Fibroblast of pulmonary artery (primary cell): ENCODE data around the gene FDX2.

ENCODE experiments used
- DNase-seq: peaks from one replicate; pipeline ENCODE4 v3.0.0-alpha.2; 2010; ENCODE audit warnings: low read depth
- H3K4me3 ChIP-seq: replicated peaks from 2 replicates; pipeline ENCODE4 v1.5.1; 2011; ENCODE audit warnings: low read depth, mild to moderate bottlenecking, control low read depth, low read length, moderate library complexity
- TF ChIP-seq, protein P1 (sequence below): IDR thresholded peaks from 2 replicates; pipeline ENCODE4 v1.5.1; 2011; ENCODE audit warnings: mild to moderate bottlenecking, control low read depth, low read length, inconsistent platforms; ENCODE audit errors: missing control alignments

Gene FDX2

DNA sequence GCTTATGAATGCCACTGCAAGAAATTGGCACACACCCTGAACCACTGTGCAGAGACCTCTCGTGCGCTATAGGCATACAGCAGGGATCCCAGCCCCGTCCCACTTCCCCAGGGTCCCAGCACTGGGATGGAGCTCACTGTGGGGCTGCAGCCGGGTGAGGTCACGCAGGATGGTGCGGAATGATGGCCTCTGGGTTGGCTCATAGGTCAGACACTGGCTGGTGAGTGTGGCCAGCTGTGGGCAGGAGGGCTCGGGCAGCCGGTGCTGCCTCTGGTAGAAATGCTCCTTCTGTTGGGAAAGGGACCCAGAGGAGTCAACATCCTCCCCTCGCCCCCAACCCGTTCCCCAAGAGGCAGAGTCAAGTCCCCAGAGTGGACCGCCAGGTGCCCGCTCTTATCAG, 40.6 kb upstream of the FDX2 start:
- TF ChIP-seq, protein P1, sequence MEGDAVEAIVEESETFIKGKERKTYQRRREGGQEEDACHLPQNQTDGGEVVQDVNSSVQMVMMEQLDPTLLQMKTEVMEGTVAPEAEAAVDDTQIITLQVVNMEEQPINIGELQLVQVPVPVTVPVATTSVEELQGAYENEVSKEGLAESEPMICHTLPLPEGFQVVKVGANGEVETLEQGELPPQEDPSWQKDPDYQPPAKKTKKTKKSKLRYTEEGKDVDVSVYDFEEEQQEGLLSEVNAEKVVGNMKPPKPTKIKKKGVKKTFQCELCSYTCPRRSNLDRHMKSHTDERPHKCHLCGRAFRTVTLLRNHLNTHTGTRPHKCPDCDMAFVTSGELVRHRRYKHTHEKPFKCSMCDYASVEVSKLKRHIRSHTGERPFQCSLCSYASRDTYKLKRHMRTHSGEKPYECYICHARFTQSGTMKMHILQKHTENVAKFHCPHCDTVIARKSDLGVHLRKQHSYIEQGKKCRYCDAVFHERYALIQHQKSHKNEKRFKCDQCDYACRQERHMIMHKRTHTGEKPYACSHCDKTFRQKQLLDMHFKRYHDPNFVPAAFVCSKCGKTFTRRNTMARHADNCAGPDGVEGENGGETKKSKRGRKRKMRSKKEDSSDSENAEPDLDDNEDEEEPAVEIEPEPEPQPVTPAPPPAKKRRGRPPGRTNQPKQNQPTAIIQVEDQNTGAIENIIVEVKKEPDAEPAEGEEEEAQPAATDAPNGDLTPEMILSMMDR = no peak
- H3K4me3 ChIP-seq = no peak overlapping the region
- DNase-seq = no peak

- TF ChIP-seq, protein P1 = no peak
- no peak overlapping the region for H3K4me3 ChIP-seq
- peak; percentile 15 for DNase-seq
Measured at GRCh38 chr19:10353793-10354391, 38.1 kb upstream of the FDX2 start.

DNA sequence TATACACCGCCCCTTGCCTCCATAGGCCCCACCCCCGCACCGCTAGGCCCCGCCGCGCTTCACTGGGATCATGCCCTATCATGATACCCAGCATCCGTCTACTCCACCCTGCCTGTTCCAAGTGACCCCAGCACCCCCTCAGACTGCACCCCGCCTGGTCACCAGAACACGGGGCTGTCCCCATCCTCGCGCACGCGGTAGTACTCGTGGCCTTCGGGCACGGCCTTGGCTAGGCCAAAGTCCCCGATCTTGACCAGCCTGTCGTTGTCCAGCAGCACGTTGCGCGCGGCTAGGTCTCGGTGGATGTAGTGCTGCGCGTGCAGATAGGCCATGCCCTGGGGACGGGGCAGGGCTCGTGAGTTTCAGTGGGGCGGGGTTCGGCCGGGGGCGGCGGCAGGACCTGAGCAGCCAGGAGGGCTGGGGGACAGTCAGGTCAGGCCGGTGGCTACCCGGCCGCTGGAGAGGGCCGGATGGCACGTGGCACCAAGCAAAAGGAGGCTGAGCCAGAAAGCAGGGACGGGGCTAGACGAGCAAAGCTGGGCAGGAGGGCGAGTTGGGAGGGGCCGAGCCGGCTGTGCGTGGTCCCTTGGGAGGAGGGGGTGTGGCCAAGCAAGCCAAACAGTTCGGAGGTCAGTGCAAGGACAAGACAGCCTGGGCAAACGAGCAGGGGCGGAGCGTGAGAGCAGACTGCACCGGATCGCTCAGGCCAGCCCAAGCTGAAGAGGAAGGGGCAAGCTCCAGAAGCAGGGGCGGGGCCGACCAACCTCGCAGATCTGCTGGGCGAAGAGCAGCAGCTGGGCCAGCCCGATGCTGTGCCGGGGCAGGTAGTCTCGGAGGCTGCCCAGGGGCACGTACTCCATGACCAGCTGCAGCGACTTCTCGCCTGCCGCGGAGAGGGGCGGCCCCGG, 37.2 kb upstream of the FDX2 start:
- TF ChIP-seq, protein P1 = no peak
- DNase-seq = no peak
- no peak overlapping the region for H3K4me3 ChIP-seq

DNA sequence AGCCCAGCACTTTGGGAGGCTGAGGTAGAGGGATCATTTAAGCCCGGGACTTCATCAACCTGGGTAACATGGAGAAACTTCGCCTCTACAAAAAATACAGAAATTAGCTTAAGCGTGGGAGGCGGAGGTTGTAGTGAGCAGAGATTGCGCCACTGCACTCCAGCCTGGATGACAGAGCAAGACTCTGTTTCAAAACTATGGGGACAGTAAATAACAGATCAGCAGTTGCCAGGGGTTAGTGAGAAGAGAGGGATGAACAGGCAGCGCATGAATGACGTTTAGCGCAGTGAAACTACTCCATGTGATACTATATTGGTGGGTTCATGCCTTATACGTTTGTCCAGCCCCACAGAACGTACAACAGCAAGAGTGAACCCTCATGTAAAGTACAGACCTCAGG, 30.7 kb upstream of the FDX2 start:
- TF ChIP-seq, protein P1 = no peak

DNA sequence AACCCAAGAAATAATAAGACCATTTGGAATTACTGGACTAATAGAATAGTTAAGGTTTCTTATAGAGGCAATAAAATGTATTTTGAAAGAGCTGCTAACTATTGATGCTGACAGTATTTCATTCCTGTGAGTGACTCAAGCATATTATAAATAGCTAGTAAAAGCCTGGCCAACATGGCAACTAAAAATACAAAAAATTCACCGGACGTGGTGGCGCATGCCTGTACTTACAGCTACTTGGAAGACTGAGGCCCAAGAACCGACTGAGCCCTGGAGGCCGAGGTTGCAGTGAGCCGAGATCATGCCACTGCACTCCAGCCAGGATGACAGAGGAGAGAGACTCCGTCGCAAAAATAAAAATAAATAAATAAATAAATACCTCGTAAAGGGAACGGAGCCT, 29.0 kb upstream of the FDX2 start:
- no peak for DNase-seq
- no peak overlapping the region for H3K4me3 ChIP-seq
- TF ChIP-seq, protein P1 = no peak

More for the DNA sequence above, 30.7 kb upstream of the FDX2 start:
- no peak overlapping the region for H3K4me3 ChIP-seq
- peak; percentile 63 for DNase-seq

DNA sequence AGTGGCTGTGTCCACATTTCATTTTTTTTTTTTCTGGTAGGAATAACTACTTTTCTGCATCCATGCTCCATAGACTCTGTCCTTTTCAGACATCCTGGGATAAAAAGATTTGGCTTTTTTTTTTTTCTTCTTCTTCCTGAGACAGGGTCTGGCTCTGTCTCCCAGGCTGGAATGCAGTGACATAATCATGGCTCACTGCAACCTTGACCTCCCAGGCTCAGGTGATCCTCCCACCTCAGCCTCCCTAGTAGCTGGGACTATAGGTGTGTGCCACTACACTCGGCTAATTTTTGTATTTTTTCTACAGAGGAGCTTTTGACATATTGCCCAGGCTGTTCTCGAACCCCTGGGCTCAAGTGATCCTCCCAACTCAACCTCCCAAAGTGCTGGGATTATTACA, 27.7 kb upstream of the FDX2 start:
- H3K4me3 ChIP-seq = no peak overlapping the region
- DNase-seq = no peak
- TF ChIP-seq, protein P1 = no peak

- H3K4me3 ChIP-seq = no peak overlapping the region
- TF ChIP-seq, protein P1 = no peak
- DNase-seq = no peak
Measured at GRCh38 chr19:10339977-10340376, 24.2 kb upstream of the FDX2 start.
